Central memory CD8-positive, alpha-beta T cell (primary cell): ENCODE results near the gene DHX57.
"Not testable (repeated sequence)": the region's sequence is repeated elsewhere in the genome, so short reads cannot be mapped to it uniquely, and the experiment has no call there.

Experiments used
- ATAC-seq: fragments of 150-1000 bp; cut with Tn5 transposase; replicated peaks from 2 replicates; pipeline ENCODE4 v1.10.0; 2022; ENCODE audit warnings: mild to moderate bottlenecking, moderate FRiP score, moderate number of reproducible peaks; ENCODE audit not compliant: poor library complexity, severe bottlenecking; ENCODE audit errors: extremely low read depth
- DNase-seq, 2 donors: peaks; one replicate each; pipeline ENCODE4 v3.0.0; 2021; ENCODE audit warnings: low spot score in 2 of 2
- H3K27ac Mint-ChIP-seq: one replicate; pipeline ENCODE4 v1.8.0; 2022; ENCODE audit warnings: low read depth, mild to moderate bottlenecking, moderate library complexity, mixed read lengths
- H3K27me3 Mint-ChIP-seq: one replicate; pipeline ENCODE4 v1.8.0; 2022; ENCODE audit warnings: mixed read lengths
- H3K36me3 Mint-ChIP-seq: one replicate; pipeline ENCODE4 v1.8.0; 2022; ENCODE audit warnings: mild to moderate bottlenecking, moderate library complexity, mixed read lengths; ENCODE audit not compliant: insufficient read depth
- H3K4me1 Mint-ChIP-seq: one replicate; pipeline ENCODE4 v1.8.0; 2022; ENCODE audit warnings: mixed read lengths
- H3K4me3 Mint-ChIP-seq: one replicate; pipeline ENCODE4 v1.8.0; 2022; ENCODE audit warnings: mild to moderate bottlenecking, moderate library complexity, mixed read lengths
- H3K9me3 Mint-ChIP-seq: one replicate; pipeline ENCODE4 v1.8.0; 2022; ENCODE audit warnings: mixed read lengths

Gene DHX57

DNA sequence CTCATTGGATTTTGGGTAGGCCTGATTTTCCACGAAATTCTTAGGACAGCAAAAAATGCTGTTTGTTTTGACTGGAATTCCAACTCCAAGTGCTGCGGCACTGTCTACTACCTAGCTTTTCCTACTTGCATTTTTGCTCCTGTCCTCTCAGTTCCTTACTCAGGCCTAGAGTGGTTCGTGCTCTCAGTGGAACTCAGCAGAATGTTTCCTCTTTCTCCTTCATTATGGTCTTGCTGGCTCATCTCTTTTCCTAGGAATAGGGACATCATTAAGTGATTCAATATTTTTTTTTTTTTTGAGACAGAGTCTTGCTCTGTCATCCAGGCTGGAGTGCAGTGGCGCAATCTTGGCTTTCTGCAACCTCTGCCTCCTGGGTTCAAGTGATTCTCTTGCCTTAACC lies 59.8 kb downstream of the DHX57 start:
- no peak for DNase-seq
- no peak for ATAC-seq
- Mint-ChIP-seq H3K9me3 (no peaks in the 10 kb centered on the region), H3K27ac (no peak overlapping the region), H3K36me3 (peaks cover 30% of the 10 kb centered on the region), H3K27me3 (no peaks in the 10 kb centered on the region), H3K4me3 (no peak overlapping the region), H3K4me1 (no peaks in the 10 kb centered on the region)

DNA sequence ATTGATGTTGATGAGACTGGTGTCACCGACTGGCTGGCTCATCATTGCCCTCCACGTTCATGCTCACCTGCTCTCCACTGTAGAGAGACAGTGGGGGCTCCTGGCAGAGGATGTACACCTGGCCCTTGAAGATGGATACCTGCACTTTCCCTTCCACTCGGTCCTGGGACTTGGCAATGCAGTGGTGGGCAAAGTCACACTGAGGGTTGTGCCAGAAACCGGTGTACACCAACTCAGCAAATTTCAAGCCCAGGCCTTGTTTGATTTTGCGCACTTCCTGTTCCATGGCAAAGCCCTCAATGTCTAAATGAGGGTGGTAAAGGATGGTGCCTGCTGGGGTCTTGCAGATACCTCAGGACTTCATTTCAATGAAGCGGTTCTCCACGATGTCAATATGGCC lies 65.2 kb downstream of the DHX57 start:
- no peak overlapping the region for H3K4me3 Mint-ChIP-seq
- no peak for ATAC-seq
- H3K36me3 Mint-ChIP-seq, result peaks cover 14% of the 10 kb centered on the region
- H3K27ac Mint-ChIP-seq, result no peak overlapping the region
- no peaks in the 10 kb centered on the region for H3K4me1 Mint-ChIP-seq
- H3K9me3 Mint-ChIP-seq, result no peaks in the 10 kb centered on the region
- no peak for DNase-seq
- no peaks in the 10 kb centered on the region for H3K27me3 Mint-ChIP-seq

GRCh38 chr2:38808677-38809076 lies 67.1 kb downstream of the DHX57 start:
- no peaks in the 10 kb centered on the region for H3K27me3 Mint-ChIP-seq
- no peaks in the 10 kb centered on the region for H3K9me3 Mint-ChIP-seq
- H3K4me3 Mint-ChIP-seq, result no peak overlapping the region
- H3K36me3 Mint-ChIP-seq, result peaks cover 10% of the 10 kb centered on the region
- DNase-seq, result no peak
- no peaks in the 10 kb centered on the region for H3K4me1 Mint-ChIP-seq
- ATAC-seq, result no peak
- no peak overlapping the region for H3K27ac Mint-ChIP-seq

DNA sequence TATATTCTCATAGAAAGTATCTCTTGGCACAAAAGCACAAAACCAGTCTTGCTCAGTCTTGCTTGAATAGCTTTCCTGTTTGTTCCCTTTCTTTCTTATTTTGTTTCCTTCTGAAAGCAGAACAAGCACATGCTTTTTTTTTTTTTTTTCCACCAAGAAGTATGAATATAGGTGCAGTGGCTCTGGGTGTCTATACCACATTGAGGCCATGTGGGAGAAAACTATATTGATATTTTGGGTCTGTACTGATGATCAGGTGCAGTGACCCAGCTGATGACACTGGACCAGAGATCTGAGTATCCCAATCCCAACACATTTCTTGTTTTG lies 69.0 kb downstream of the DHX57 start:
- Mint-ChIP-seq H3K4me1 (no peaks in the 10 kb centered on the region), H3K9me3 (no peaks in the 10 kb centered on the region), H3K36me3 (peaks cover 8% of the 10 kb centered on the region), H3K27me3 (no peaks in the 10 kb centered on the region), H3K4me3 (no peak overlapping the region), H3K27ac (no peak overlapping the region)
- DNase-seq (no peak), ATAC-seq (no peak)

GRCh38 chr2:38806015-38806732 lies 69.6 kb downstream of the DHX57 start:
- Mint-ChIP-seq H3K9me3 (no peaks in the 10 kb centered on the region), H3K27ac (no peak overlapping the region), H3K4me3 (no peak overlapping the region), H3K4me1 (no peaks in the 10 kb centered on the region), H3K36me3 (peaks cover 8% of the 10 kb centered on the region), H3K27me3 (no peaks in the 10 kb centered on the region)
- DNase-seq (no peak), ATAC-seq (no peak)

- ATAC-seq, result no peak
- Mint-ChIP-seq H3K36me3 (peaks cover 7% of the 10 kb centered on the region), H3K9me3 (no peaks in the 10 kb centered on the region), H3K4me3 (no peak overlapping the region), H3K27ac (no peak overlapping the region), H3K4me1 (no peaks in the 10 kb centered on the region), H3K27me3 (no peaks in the 10 kb centered on the region)
- DNase-seq, result no peak
Measured at GRCh38 chr2:38797953-38798352, 77.8 kb downstream of the DHX57 start.

- no peak for DNase-seq
- Mint-ChIP-seq H3K36me3 (peaks cover 7% of the 10 kb centered on the region), H3K9me3 (no peaks in the 10 kb centered on the region)
Measured at GRCh38 chr2:38797250-38797676, 78.5 kb downstream of the DHX57 start.

DNA sequence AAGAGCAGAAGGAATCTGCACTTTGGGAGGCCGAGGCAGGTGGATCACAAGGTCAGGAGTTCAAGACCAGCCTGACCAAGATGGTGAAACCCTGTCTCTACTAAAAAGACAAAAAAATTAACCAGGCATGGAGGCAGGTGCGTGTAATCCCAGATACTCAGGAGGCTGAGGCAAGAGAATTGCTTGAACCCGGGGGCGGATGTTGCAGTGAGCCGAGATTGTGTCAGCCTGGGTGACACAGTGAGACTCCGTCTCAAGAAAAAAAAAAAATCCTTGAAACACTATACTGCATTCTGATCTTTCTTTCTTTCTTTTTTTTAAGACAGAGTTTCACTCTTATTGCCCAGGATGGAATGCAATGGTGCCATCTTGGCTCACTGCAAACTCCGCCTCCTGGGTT lies 80.7 kb downstream of the DHX57 start:
- ATAC-seq, H3K27ac Mint-ChIP-seq: not testable (repeated sequence)

More at GRCh38 chr2:38797250-38797676, 78.5 kb downstream of the DHX57 start:
- no peaks in the 10 kb centered on the region for H3K4me1 Mint-ChIP-seq
- no peak for ATAC-seq
- no peaks in the 10 kb centered on the region for H3K27me3 Mint-ChIP-seq
- no peak overlapping the region for H3K27ac Mint-ChIP-seq
- H3K4me3 Mint-ChIP-seq, result no peak overlapping the region

DNA sequence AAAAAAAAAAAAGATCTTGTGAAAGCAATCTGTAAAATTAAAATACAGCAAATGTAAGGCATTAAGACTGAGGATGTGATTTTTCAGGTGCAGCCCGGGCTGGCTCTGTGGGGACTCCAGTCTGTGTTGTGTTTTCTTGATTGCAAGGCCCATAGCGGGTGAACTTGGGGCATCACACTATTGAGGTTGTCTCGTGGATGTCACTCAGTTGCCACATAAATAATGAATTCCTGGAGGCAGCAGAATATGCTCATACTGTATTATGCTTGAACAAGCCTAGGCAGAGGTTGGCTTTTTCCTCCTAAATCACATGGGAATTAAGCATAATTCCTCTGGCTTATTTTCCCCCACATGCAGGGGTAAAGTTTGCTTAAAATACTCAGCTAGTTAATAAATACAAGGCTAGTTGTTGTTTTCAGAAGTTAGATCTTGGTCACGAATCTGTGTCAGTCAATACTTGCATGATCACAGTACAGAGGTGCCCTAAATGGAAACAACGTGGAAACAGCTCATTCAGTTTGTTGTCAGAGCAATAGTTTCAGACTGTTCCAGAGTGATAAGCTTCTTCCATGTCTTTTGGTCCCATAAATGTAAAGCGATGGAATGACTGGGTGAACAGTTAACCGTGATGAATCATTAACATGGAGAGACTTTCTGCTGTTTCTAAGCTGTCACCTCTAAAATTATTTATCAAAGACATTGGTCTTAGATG lies 81.3 kb downstream of the DHX57 start:
- Mint-ChIP-seq H3K27ac (no peak overlapping the region), H3K27me3 (no peaks in the 10 kb centered on the region), H3K9me3 (no peaks in the 10 kb centered on the region), H3K4me3 (no peak overlapping the region), H3K36me3 (peaks cover 5% of the 10 kb centered on the region), H3K4me1 (no peaks in the 10 kb centered on the region)
- ATAC-seq, result no peak
- no peak for DNase-seq

More for the DNA sequence above, 80.7 kb downstream of the DHX57 start:
- H3K4me1 Mint-ChIP-seq, H3K27me3 Mint-ChIP-seq, DNase-seq, H3K36me3 Mint-ChIP-seq, H3K4me3 Mint-ChIP-seq, H3K9me3 Mint-ChIP-seq: not testable (repeated sequence)

DNA sequence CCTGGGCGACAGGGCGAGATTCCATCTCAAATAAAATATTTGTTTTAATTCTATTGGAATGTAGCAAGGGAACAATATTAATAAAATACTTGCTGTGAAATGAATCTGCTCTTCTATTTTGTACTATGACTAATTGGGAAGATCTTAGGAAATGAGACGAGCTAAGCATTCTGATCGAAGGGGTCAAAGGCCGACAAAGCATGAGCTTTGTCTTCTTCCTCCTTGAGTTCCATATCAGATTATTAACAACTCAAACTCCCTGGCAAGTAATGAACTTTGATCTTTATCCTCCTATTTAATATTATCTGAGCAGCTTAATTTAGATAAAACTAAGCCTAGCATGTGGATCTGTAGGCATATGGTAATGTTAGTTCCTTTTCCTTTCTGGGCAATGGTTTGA lies 82.2 kb downstream of the DHX57 start:
- H3K9me3 Mint-ChIP-seq, result no peaks in the 10 kb centered on the region
- no peak overlapping the region for H3K4me3 Mint-ChIP-seq
- no peaks in the 10 kb centered on the region for H3K4me1 Mint-ChIP-seq
- H3K36me3 Mint-ChIP-seq, result no peaks in the 10 kb centered on the region
- no peaks in the 10 kb centered on the region for H3K27me3 Mint-ChIP-seq
- DNase-seq (no peak), ATAC-seq (no peak)
- no peak overlapping the region for H3K27ac Mint-ChIP-seq

DNA sequence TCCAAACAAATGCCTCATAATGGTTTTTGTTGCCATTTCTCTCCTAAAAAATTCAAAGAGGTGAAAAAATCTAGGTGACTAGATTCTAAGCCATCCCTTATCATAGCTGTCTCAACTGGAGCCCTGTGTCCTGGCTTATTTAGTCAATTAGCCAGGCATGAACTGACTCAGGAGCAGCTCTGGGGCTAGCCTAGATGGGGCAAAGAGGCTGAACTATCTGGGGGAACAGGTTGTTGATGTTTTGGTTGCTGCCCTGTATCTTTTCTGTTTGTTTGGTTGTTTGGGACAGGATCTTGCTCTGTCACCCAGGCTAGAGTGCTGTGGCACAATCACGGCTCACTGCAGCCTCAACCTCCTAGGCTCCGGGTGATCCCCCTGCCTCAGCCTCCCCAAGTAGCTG lies 83.0 kb downstream of the DHX57 start:
- H3K9me3 Mint-ChIP-seq, result no peaks in the 10 kb centered on the region
- ATAC-seq (no peak), DNase-seq (no peak)
- H3K4me3 Mint-ChIP-seq, result no peak overlapping the region
- no peaks in the 10 kb centered on the region for H3K4me1 Mint-ChIP-seq
- H3K27me3 Mint-ChIP-seq, result no peaks in the 10 kb centered on the region
- H3K27ac Mint-ChIP-seq, result no peak overlapping the region
- no peaks in the 10 kb centered on the region for H3K36me3 Mint-ChIP-seq

GRCh38 chr2:38792321-38792720 lies 83.4 kb downstream of the DHX57 start:
- ATAC-seq, H3K9me3 Mint-ChIP-seq, H3K36me3 Mint-ChIP-seq, H3K4me3 Mint-ChIP-seq, H3K27me3 Mint-ChIP-seq, H3K27ac Mint-ChIP-seq, DNase-seq, H3K4me1 Mint-ChIP-seq: not testable (repeated sequence)

DNA sequence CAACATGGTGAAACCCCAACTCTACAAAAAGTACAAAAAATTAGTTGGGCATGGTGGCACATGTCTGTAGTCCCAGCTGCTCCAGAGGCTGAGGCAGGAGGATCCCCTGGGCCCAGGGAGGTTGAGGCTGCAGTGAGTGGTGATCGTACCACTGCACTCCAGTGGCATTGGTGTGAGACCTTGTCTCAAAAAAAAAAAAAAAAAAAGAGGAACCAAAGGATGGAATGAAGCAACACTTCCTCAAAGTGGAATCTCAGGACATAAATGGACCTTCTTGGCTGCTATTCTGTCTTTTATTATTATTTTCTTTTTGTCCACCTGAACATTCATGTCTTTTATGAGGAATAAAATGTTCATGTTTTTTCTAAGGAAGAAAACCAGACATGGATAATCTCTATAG lies 84.0 kb downstream of the DHX57 start:
- H3K27ac Mint-ChIP-seq, result no peak overlapping the region
- ATAC-seq (no peak), DNase-seq (no peak)
- no peaks in the 10 kb centered on the region for H3K27me3 Mint-ChIP-seq
- H3K4me3 Mint-ChIP-seq, result no peak overlapping the region
- H3K4me1 Mint-ChIP-seq, result no peaks in the 10 kb centered on the region
- H3K9me3 Mint-ChIP-seq, result no peaks in the 10 kb centered on the region
- H3K36me3 Mint-ChIP-seq, result no peaks in the 10 kb centered on the region
